HepG2 (cell line): ENCODE results near the gene C20orf204. TPM values are rescaled to one million over a fixed set of nuclear protein-coding genes. Genes with fewer than 3 reads are reported as not detected.

Experiments used
- CCAR2 ChIP-seq: fragments of 200-400 bp; formaldehyde crosslinking; optimal IDR thresholded peaks from 2 replicates; pipeline ENCODE3; 2018; ENCODE audit warnings: low read depth, mild to moderate bottlenecking, low read length, moderate library complexity
- CEBPG ChIP-seq: IDR thresholded peaks from 2 replicates; pipeline ENCODE4 v1.6.1; 2016
- DMAP1 ChIP-seq: IDR thresholded peaks from 2 replicates; pipeline ENCODE4 v1.6.1; 2016
- GATAD2A ChIP-seq: IDR thresholded peaks from 2 replicates; pipeline ENCODE4 v1.6.1; 2016
- KLF11 ChIP-seq: IDR thresholded peaks from 2 replicates; pipeline ENCODE4 v1.6.1; 2016; ENCODE audit warnings: missing compliant biosample characterization
- KLF13 ChIP-seq: sonication (generic); formaldehyde crosslinking; IDR thresholded peaks from 2 replicates; pipeline ENCODE4 v1.4.0; 2020; ENCODE audit warnings: mild to moderate bottlenecking, missing genetic modification reagents
- MYC ChIP-seq: sonication (generic); formaldehyde crosslinking; IDR thresholded peaks from 2 replicates; pipeline ENCODE4 v1.9.0; 2021; ENCODE audit warnings: missing genetic modification reagents, borderline replicate concordance
- PBX2 ChIP-seq: IDR thresholded peaks from 2 replicates; pipeline ENCODE4 v1.6.1; 2016; ENCODE audit warnings: control low read depth
- PLSCR1 ChIP-seq: sonication (generic); formaldehyde crosslinking; IDR thresholded peaks from 2 replicates; pipeline ENCODE4 v1.5.0; 2020; ENCODE audit warnings: missing genetic modification reagents, mild to moderate bottlenecking, borderline replicate concordance
- SAP130 ChIP-seq: IDR thresholded peaks from 2 replicates; pipeline ENCODE4 v1.6.1; 2016; ENCODE audit warnings: low read depth
- SIX1 ChIP-seq: sonication (generic); formaldehyde crosslinking; IDR thresholded peaks from 2 replicates; pipeline ENCODE4 v1.4.0; 2020; ENCODE audit warnings: missing genetic modification reagents, borderline replicate concordance
- TAF1 ChIP-seq: sonication (generic); formaldehyde crosslinking; IDR thresholded peaks from 2 replicates; pipeline ENCODE4 v1.4.0; 2020; ENCODE audit warnings: missing genetic modification reagents
- TFE3 ChIP-seq: IDR thresholded peaks from 2 replicates; pipeline ENCODE4 v1.6.1; 2016
- TOPORS ChIP-seq: sonication (generic); formaldehyde crosslinking; IDR thresholded peaks from 2 replicates; pipeline ENCODE4 v1.8.0; 2023; ENCODE audit warnings: mild to moderate bottlenecking, missing genetic modification reagents
- ZBTB2 ChIP-seq: sonication (generic); formaldehyde crosslinking; IDR thresholded peaks from 2 replicates; pipeline ENCODE4 v1.8.0; 2022; ENCODE audit warnings: low read depth, missing genetic modification reagents
- ZNF143 ChIP-seq: sonication (generic); formaldehyde crosslinking; IDR thresholded peaks from 2 replicates; pipeline ENCODE4 v1.4.0; 2020; ENCODE audit warnings: missing genetic modification reagents
- ZNF256 ChIP-seq: sonication (generic); formaldehyde crosslinking; conservative IDR thresholded peaks from 2 replicates; pipeline ENCODE4 v1.4.0; 2020; ENCODE audit warnings: missing genetic modification reagents
- ZNF281 ChIP-seq: sonication (generic); formaldehyde crosslinking; IDR thresholded peaks from 2 replicates; pipeline ENCODE4 v1.4.0; 2020; ENCODE audit warnings: missing genetic modification reagents, borderline replicate concordance
- ZNF331 ChIP-seq: sonication (generic); formaldehyde crosslinking; IDR thresholded peaks from 2 replicates; pipeline ENCODE4 v1.4.0; 2020; ENCODE audit warnings: missing genetic modification reagents
- ZNF350 ChIP-seq: sonication (generic); formaldehyde crosslinking; IDR thresholded peaks from 2 replicates; pipeline ENCODE4 v1.4.0; 2020; ENCODE audit warnings: mild to moderate bottlenecking, low read depth, missing genetic modification reagents, borderline replicate concordance
- ZNF746 ChIP-seq: sonication (generic); formaldehyde crosslinking; IDR thresholded peaks from 2 replicates; pipeline ENCODE4 v1.8.0; 2022; ENCODE audit warnings: mild to moderate bottlenecking, missing genetic modification reagents
- ZNF777 ChIP-seq: sonication (generic); formaldehyde crosslinking; IDR thresholded peaks from 2 replicates; pipeline ENCODE4 v1.4.0; 2020; ENCODE audit warnings: missing genetic modification reagents
- polyA plus RNA-seq, 8 experiments: library from polyadenylated mRNA; depleted of rRNA in 3 of 8; stranded (reverse) in 7 of 8; unstranded in 1 of 8; fragments of >200 nt; fragmentation: Illumina TruSeq in 4 of 8; extraction: Trizol in 4 of 8; gene quantifications; 2 replicates each; pipeline versions ENCODE4 v1.2.1 to v1.2.3, GENCODE V29; 2011 to 2016; ENCODE audit warnings: low read depth in 4 of 8, missing spikeins in 1 of 8, mixed read lengths in 1 of 8; ENCODE audit not compliant: insufficient read depth in 1 of 8
- total RNA-seq, 5 experiments: library from RNA; depleted of rRNA; stranded (reverse); fragments of >200 nt; fragmentation: Illumina TruSeq; extraction: Trizol; gene quantifications; 2 replicates each; pipeline ENCODE4 v1.2.3, GENCODE V29; 2016; ENCODE audit warnings: low read depth in 1 of 5

Gene C20orf204
- total and polyA plus RNA-seq, 2 of the 13 experiments (the other 11 are each of a cell fraction or from before 2014, with no cell fraction given): 22.1 to 80.0 TPM

GRCh38 chr20:64082126-64082731 is 46.2 kb downstream of the C20orf204 start (continued):
- TF ChIP-seq KLF11 (CRISPR knock-in tag): 0 out of 2 replicates have a peak, but pooled peaks have one; percentile 10
- peak; percentile 30; the same call in 1 of the 2 replicates for TF ChIP-seq ZNF746 (CRISPR knock-in tag)
- no peak for TF ChIP-seq TOPORS (CRISPR knock-in tag)
- TF ChIP-seq TFE3 (CRISPR knock-in tag): peak; percentile 86; the same call in 1 of the 2 replicates
- no peak for TF ChIP-seq CEBPG (CRISPR knock-in tag)
- TF ChIP-seq PLSCR1 (CRISPR knock-in tag): no peak
- 0 out of 2 replicates have a peak, but pooled peaks have one; percentile 25 for TF ChIP-seq ZNF256 (CRISPR knock-in tag)
- peak; percentile 76 for TF ChIP-seq SAP130 (CRISPR knock-in tag)
- peak; percentile 33; the same call in 1 of the 2 replicates for TF ChIP-seq ZNF281
- TF ChIP-seq DMAP1 (CRISPR knock-in tag): 0 out of 2 replicates have a peak, but pooled peaks have one; percentile 16
- peak; percentile 86 for TF ChIP-seq ZNF777
- no peak for TF ChIP-seq KLF13 (CRISPR knock-in tag)
- peak; percentile 57; the same call in 1 of the 2 replicates for TF ChIP-seq GATAD2A
- TF ChIP-seq TAF1 (CRISPR knock-in tag): peak; percentile 34; the same call in 1 of the 2 replicates
- TF ChIP-seq ZBTB2 (CRISPR knock-in tag): no peak
- no peak for TF ChIP-seq ZNF143
- 0 out of 2 replicates have a peak, but pooled peaks have one; percentile 47 for TF ChIP-seq ZNF350 (CRISPR knock-in tag)
- TF ChIP-seq ZNF331 (CRISPR knock-in tag): 0 out of 2 replicates have a peak, but pooled peaks have one; percentile 48
- TF ChIP-seq PBX2 (CRISPR knock-in tag): peak; percentile 50; the same call in 1 of the 2 replicates
- TF ChIP-seq SIX1 (CRISPR knock-in tag): 0 out of 2 replicates have a peak, but pooled peaks have one; percentile 19
- TF ChIP-seq MYC (CRISPR knock-in tag): peak; percentile 30; the same call in 1 of the 2 replicates
- no peak for TF ChIP-seq CCAR2
